ENCODE results near the gene POU5F1.

GRCh38 chr6:31174378-31174777 is 3.9 kb upstream of the POU5F1 start:
- TF ChIP-seq REST (IDR thresholded peaks at IDR 0.05; ENCODE audit: insufficient read depth in 1 of 2, low read depth in 2 of 2, low read length in 1 of 2): no peak
- no peak for TF ChIP-seq CTCF (IDR thresholded peaks at IDR 0.05)

All from Panc1 (cell line).